Measurements from ENCODE around the gene LRRN2.

GRCh38 chr1:204663644-204664383, 21.7 kb downstream of the LRRN2 start:
- TF ChIP-seq, protein P1, sequence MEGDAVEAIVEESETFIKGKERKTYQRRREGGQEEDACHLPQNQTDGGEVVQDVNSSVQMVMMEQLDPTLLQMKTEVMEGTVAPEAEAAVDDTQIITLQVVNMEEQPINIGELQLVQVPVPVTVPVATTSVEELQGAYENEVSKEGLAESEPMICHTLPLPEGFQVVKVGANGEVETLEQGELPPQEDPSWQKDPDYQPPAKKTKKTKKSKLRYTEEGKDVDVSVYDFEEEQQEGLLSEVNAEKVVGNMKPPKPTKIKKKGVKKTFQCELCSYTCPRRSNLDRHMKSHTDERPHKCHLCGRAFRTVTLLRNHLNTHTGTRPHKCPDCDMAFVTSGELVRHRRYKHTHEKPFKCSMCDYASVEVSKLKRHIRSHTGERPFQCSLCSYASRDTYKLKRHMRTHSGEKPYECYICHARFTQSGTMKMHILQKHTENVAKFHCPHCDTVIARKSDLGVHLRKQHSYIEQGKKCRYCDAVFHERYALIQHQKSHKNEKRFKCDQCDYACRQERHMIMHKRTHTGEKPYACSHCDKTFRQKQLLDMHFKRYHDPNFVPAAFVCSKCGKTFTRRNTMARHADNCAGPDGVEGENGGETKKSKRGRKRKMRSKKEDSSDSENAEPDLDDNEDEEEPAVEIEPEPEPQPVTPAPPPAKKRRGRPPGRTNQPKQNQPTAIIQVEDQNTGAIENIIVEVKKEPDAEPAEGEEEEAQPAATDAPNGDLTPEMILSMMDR (IDR thresholded peaks at IDR 0.05) = no peak
- TF ChIP-seq EP300 (IDR thresholded peaks at IDR 0.05; ENCODE audit: low read depth) (no peak), POLR2A (IDR thresholded peaks at IDR 0.05) (no peak), POLR2AphosphoS5 (IDR thresholded peaks at IDR 0.05) (no peak)
